ENCODE results near the gene THRB. TPM values are rescaled to one million over a fixed set of nuclear protein-coding genes. Genes with fewer than 3 reads are reported as not detected.

THRB gene
- total RNA-seq, 1 donor from 2014 or later, result 0.56 TPM

DNA sequence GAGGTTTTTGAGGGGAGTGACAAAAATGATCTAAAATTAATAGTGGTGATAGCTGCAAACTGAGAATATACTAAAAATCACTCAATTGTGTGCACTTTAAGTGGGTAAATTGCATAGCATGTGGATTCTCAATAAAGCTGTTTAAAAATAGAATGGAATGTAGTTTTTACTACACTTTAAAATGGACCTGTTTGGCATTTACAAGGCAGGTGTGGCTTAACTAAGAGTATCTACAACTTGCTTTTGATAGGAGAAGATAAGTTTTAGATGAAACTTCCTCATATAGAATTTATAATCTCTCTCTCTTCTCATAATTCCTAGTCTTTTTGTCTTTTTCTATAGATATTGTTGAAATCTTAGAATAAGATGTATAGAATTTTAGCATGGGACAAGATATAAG, 40.3 kb downstream of the THRB start:
- DNase-seq, result no peak
- Mint-ChIP-seq H3K36me3 (ENCODE audit: unreplicated experiment) (no peaks in the 10 kb centered on the region), H3K4me3 (ENCODE audit: unreplicated experiment) (no peak overlapping the region), H3K27ac (ENCODE audit: unreplicated experiment) (no peak overlapping the region), H3K27me3 (ENCODE audit: unreplicated experiment) (peaks cover 2% of the 10 kb centered on the region), H3K4me1 (ENCODE audit: low read depth, unreplicated experiment) (no peaks in the 10 kb centered on the region), H3K9me3 (ENCODE audit: unreplicated experiment) (peaks cover 3% of the 10 kb centered on the region)
- no peak for TF ChIP-seq CTCF (IDR thresholded peaks at IDR 0.05; ENCODE audit: partially characterized antibody, unreplicated experiment)

DNA sequence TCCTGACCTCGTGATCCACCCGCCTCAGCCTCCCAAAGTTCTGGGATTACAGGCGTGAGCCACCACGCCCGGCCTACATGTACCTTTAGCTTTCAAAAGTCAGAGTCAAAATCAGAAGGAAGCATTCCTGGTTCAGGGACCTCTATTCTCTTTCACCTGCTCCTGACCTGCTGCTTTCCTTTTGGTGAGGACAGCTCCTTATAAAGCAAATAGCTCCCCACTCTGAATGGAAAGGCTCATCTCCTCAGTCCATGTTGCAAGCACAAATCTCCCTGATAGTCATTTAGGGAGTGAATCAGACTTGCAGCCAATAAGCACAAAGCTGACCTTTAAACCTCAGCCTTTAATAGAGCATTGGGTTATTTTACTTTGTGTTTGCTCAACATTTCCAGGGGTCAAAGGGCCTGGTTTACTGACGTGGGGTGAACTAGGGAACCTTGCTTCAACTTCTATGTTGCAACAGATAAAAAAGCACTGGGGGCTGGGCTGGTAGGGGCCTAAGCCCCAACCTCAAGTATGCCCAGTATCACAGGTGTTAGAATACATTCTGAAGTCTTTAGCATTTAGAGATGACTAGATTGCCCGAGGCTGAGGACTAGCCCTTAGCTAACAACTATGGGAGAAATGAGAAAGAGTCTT, 43.1 kb downstream of the THRB start:
- H3K4me3 Mint-ChIP-seq (ENCODE audit: unreplicated experiment), result no peak overlapping the region
- TF ChIP-seq CTCF (IDR thresholded peaks at IDR 0.05; ENCODE audit: partially characterized antibody, unreplicated experiment), result no peak
- peaks cover 3% of the 10 kb centered on the region for H3K9me3 Mint-ChIP-seq (ENCODE audit: unreplicated experiment)
- no peak for DNase-seq
- H3K4me1 Mint-ChIP-seq (ENCODE audit: low read depth, unreplicated experiment), result no peaks in the 10 kb centered on the region
- H3K27ac Mint-ChIP-seq (ENCODE audit: unreplicated experiment), result no peak overlapping the region
- no peaks in the 10 kb centered on the region for H3K36me3 Mint-ChIP-seq (ENCODE audit: unreplicated experiment)
- H3K27me3 Mint-ChIP-seq (ENCODE audit: unreplicated experiment), result peaks cover 2% of the 10 kb centered on the region

GRCh38 chr3:24450160-24450907, 44.3 kb downstream of the THRB start:
- Mint-ChIP-seq H3K27me3 (ENCODE audit: unreplicated experiment) (peaks cover 2% of the 10 kb centered on the region), H3K36me3 (ENCODE audit: unreplicated experiment) (no peaks in the 10 kb centered on the region), H3K4me3 (ENCODE audit: unreplicated experiment) (no peak overlapping the region), H3K27ac (ENCODE audit: unreplicated experiment) (no peak overlapping the region), H3K9me3 (ENCODE audit: unreplicated experiment) (peaks cover 3% of the 10 kb centered on the region), H3K4me1 (ENCODE audit: low read depth, unreplicated experiment) (no peaks in the 10 kb centered on the region)
- TF ChIP-seq CTCF (IDR thresholded peaks at IDR 0.05; ENCODE audit: partially characterized antibody, unreplicated experiment), result no peak
- DNase-seq, result no peak

DNA sequence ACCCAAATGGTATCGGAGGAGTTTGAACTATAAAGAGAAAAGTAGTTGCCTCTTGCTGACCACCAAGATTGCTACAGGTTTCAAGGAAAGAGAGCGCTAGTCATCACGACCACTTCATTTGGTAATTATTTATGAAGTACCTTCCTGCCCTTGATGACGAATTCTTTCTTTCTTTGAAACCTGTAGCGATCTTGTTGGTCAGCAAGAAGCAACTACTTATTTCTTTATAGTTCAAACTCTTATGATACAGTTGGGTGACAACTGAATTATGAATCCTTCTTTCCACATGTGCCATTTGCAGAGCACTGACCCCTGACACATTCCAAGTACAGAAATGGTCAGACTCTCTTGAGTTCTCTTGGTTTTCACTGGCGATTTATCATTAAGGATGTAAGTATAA, 46.8 kb downstream of the THRB start:
- H3K4me1 Mint-ChIP-seq (ENCODE audit: low read depth, unreplicated experiment), result no peaks in the 10 kb centered on the region
- TF ChIP-seq CTCF (IDR thresholded peaks at IDR 0.05; ENCODE audit: partially characterized antibody, unreplicated experiment), result no peak

GRCh38 chr3:24446032-24446431, 48.6 kb downstream of the THRB start:
- H3K4me1 Mint-ChIP-seq (ENCODE audit: low read depth, unreplicated experiment), result no peaks in the 10 kb centered on the region

More for the DNA sequence above, 46.8 kb downstream of the THRB start:
- Mint-ChIP-seq H3K36me3 (ENCODE audit: unreplicated experiment) (no peaks in the 10 kb centered on the region), H3K4me3 (ENCODE audit: unreplicated experiment) (no peak overlapping the region), H3K27ac (ENCODE audit: unreplicated experiment) (no peak overlapping the region), H3K9me3 (ENCODE audit: unreplicated experiment) (peaks cover under 1% of the 10 kb centered on the region), H3K27me3 (ENCODE audit: unreplicated experiment) (peaks cover 2% of the 10 kb centered on the region)
- no peak for DNase-seq

More at GRCh38 chr3:24446032-24446431, 48.6 kb downstream of the THRB start:
- Mint-ChIP-seq H3K27me3 (ENCODE audit: unreplicated experiment) (peaks cover 3% of the 10 kb centered on the region), H3K9me3 (ENCODE audit: unreplicated experiment) (no peaks in the 10 kb centered on the region), H3K4me3 (ENCODE audit: unreplicated experiment) (no peak overlapping the region), H3K27ac (ENCODE audit: unreplicated experiment) (no peak overlapping the region), H3K36me3 (ENCODE audit: unreplicated experiment) (no peaks in the 10 kb centered on the region)
- DNase-seq, result no peak
- TF ChIP-seq CTCF (IDR thresholded peaks at IDR 0.05; ENCODE audit: partially characterized antibody, unreplicated experiment), result no peak

Data from glutamatergic neuron (in vitro differentiated cells).